Hematopoietic multipotent progenitor cell treated with erythropoietin and hydrocortisone succinate and interleukin-3 and kit ligand, for 4 days (in vitro differentiated cells): ENCODE results near the gene CHRDL2.

Experiments used
- DNase-seq: peaks from one replicate; pipeline ENCODE4 v3.0.0-alpha.2; 2015

Gene CHRDL2

DNA sequence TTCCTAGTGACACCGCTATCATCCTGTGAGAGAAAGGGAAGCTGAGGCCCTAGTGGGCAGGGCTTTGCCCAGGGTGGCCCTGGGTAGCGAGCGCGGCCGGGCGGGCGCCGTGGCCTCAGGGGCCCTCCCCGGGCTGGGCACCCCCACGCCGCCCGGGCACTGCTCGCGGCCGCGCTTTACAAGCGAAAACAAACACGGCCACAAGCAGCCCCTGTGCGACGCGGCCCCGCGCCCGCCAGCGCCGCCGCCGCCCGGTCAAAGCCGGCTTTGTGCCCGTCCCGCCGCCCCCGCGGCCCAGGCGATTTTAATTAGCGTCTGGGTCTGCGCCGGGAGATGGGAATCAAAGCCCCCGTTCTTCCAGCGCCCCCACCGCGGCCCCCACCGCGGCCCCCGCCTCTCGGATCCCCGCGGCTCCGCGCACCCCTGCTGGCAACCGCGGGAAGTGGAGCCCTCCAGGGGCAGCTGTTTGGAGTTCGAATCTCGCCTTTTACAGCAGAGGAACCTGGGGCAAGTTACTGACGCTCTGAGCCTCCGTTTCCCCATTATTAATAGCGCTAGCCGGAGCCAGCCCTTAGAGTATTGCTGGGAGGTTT, 47.9 kb downstream of the CHRDL2 start:
- DNase-seq: peak; percentile 32

DNA sequence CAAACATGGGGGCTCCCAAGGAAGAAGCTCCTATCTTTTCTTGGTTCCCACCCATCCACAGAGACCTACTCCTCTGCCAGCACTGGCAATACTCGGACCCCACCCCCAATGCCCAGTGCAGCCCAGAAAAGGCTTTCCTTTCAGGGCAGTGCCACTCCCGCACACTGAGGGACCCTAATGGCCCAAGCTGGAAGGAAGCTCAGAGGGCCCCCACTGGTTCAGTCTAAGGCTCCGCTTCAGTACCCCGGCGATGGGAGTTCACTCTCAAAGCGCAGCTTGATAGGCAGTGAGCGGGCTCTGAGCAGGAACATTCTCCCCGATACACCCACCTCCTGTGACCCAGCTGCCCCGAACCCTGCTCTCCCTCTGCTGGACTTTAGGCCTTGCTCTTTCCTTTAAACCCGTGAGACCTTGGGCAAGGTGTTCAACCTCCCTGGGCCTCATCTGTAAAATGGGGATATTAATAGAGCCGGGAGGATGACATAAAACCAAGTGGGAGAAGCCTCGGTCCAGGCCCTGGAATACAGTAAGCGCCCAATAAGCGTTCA, 48.4 kb downstream of the CHRDL2 start:
- DNase-seq: no peak

DNA sequence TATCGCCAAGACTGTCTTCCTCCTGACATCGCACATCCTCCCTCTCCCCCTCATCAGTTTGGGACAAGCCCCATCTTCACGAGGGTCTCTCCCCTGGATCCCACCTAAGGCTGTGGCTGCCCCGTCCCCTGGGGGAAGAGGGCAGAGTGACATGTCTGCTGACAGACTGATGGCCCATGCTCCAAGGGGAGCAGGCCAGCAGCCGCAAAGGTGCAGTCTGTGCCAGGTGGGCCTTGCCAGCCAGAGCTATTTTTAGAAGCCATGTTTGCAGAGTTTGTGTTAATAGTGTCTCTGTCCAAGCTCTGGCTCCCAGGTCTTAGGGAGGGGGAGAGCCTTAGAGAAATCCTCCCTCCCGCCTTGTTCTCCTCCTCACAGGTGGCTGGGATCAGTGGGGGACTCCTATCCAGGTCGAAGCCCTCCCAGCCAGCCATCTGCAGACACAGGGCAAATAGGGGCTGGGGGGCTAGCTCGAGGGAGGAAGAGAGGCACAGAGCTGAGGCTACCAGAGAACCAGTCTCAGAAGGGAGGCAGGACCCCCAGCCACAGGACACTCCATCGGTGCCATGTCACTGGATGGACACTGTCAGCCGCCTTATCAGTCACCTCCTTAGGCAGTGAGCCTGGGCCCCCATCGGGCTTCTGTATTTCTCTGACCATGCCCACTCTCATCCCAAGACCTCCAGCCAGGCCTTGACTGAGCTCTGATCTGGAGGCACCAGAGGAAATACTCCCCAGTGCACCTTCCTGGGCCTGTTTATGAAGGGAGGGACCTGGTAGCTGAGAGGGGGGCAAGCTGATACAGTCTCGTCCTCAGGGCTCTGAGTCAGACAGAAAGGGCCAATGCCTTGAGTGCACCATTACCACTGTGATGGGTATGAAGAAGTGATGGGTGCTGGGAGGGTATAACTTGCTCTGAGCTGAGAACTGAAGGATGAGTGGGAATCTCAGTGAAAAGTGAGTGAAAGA, 49.3 kb downstream of the CHRDL2 start:
- no peak for DNase-seq

DNA sequence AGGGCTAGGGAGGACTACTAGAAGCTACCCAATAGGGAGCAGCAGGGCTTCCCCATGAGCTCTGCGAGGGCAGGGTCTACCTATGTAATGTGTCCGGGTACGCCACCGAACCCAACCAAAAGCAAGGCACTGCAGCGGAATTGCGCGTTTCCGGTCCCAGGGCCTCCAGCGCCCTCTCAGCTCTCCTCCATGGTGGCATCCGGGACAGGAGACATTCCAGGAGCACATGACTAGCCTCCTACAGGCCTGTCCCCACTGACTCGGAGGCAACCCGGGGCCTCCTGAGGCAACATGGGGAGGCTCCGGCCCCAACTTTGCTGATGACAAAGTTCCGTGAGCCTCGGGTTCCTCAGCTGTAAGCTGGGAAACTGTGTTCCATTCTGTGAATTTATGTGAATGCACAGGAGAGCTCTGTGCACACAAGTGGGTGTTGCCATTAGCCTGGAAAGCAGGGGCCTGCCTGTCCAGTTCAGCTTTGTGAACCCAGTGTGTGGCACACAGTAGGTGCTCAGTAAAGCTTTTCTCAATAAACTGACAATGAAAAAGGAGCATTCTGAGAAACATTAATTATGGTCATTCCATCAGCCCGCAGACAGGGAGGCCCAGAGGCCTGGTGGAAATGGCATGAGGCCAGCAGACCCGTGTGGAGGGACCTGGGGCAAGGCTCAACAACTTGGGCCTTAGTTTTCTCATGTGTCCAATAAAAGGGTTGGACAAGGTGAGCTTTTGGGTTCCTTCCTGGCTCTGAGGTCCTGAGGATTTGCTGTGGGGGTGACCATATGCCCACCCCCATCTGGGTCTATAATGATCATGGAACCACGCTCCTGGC, 50.3 kb downstream of the CHRDL2 start:
- DNase-seq: no peak

DNA sequence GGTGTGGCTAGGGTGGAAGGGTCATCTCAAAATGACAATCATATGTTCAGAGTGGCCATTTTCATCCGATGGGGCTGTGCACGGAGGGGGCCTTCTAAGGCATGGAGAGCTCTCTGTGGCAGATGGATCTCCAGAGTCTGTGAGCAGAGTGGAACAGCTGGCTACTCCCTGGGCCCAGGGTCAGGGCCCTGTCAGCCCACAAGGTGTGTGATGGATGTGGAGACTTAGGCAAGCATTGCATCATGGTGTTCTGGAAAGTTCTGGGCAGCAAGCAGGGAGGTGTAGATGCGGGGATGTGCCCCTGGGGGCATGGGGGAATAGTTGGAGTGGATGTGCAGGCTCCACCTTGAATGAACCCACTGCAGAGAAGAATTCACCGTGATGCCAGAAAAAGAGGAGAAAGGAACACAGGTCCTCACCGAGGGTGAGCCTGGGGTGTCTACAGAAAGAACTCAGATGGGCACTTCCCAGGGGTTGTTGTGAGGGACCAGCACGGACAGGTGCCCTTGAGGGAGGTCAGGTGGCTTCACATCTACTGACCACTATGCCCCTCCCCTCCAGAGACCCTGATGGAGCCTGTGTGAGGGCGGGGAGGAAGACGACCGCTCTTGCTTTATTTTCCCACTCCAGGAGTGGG, 51.1 kb downstream of the CHRDL2 start:
- no peak for DNase-seq

DNA sequence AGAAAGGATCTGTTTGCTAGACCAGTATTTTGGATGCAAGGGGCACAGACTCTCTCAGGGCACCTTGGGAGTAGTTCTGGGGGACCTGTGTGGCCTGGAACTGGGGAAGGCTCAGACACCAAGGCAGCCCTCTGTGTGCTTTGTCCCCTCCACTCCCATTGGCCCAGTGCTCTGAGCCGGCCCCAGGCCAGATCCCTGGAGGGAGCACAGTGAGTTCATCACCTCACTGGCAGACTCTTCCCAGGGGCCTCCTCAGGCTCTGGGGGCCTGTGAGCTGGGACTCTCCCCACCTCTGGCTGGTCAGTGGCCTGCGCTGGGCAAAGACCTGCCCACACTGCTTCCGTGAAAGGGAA, 51.7 kb downstream of the CHRDL2 start:
- no peak for DNase-seq

DNA sequence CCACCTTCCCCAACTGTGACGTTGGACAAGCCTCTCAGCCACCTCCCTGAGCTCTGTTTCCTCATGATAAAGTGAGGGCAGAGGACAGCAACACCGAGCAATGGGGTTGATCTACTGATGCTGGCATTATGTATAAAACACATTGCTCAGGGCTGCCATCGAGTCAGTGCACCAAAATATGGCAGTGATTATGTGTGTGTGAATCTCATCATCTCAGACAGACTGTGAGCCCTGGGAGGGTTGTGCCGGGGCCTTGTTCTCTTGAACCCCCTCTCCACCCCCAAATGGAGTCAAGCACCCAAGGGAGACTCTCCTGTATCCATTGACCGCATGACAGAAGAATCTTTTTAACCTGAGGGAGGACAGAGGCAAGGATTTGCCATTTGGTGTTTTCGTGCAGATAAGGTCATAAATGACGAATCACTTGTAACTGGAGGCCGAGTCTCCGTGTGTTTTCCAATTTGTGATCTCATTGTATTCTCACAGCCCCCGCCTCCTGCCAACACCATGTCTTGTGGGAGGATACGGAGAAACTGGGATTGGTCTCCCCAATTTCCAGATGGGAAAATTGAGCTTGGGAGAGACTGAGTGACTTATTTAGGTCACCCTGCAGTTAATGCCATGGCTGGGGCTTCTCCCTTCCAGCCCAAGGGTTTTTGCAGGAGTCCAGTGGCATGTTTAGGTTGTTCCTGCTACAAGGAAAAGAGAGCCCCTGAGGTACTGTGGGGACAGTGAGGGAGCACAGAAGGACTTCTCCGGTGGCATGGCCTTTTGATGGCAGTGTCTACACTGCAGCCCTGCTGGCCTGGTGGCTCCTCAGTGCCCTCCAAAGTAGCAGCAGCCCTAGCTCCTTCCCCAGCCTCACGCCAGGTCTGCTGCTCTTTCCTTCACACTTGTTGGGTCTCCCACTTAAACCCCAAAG, 52.4 kb downstream of the CHRDL2 start:
- no peak for DNase-seq

DNA sequence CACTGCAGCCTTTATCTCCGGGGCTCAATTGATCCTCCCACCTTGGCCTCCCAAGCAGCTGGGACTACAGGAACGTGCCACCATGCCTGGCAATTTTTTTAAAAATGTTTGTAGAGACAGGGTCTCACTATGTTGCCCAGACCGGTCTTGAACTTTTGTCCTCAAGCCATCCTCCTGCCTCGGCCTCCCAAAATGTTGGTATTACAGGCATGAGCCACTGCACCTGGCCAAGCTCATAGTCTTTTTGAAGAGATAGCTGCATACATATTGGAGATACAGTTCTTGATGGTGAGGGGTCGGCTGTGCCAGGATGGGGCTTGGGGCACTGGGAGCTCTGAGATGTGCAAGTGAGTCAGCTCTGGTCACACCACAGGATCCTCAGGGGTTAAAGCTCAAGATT, 53.2 kb downstream of the CHRDL2 start:
- DNase-seq: no peak

DNA sequence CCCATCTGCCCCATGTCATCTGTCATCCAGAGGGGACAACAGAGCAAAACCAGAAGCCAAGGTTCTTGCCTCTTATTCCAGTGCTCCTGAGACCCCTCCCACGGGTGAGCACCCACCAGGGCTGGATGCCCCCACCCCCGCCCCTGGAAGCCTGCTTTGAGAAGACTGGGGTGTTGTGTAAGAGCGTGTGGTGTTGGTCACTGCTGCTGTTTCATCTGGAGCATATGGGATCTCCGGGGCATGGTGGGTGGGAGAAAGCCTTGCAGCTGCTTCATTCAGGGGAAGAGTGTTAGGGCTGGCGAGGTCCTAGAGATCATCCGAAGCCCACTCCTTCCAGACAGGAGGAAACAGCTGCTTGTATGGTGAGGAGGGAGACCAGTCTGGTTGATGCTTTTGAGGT, 54.1 kb downstream of the CHRDL2 start:
- DNase-seq: no peak

DNA sequence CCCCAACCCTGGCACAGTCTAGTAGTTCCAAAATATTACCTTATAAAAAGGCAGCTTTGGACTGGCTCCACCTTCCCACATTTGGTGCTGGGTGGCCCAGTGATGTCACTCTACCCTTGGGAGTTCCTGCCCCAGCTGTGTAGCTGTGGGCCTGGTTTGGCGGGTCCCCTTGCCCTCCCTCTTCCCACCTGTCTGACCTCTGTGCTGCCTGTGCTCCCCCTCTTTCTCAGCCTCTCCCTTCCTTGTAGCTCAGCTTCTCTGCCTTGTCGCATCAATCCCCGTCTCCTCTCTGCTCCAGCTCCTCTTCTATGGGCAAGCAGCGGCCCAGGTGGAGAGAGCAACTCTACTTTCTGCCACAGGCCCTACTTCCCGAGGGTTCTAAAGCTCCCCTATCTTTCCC, 54.6 kb downstream of the CHRDL2 start:
- no peak for DNase-seq

DNA sequence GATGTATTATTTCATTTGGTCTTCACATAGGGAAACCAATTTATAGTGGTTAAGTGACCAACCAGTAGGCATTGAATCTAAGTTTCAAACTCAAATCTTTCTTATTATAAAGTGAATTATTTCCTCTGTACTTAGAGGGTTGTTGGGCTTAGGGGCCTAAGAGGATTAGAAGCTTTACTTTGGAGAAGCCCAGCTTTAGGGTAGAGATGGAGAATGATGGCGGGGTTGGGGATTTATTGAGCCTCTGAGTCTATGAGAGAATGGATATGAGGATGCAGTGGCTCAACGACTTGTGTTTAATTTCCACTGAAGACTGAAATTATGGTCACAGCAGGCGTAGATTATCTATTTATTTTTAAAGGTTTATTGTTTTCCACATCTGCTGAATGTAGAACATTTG, 55.5 kb downstream of the CHRDL2 start:
- DNase-seq: no peak

DNA sequence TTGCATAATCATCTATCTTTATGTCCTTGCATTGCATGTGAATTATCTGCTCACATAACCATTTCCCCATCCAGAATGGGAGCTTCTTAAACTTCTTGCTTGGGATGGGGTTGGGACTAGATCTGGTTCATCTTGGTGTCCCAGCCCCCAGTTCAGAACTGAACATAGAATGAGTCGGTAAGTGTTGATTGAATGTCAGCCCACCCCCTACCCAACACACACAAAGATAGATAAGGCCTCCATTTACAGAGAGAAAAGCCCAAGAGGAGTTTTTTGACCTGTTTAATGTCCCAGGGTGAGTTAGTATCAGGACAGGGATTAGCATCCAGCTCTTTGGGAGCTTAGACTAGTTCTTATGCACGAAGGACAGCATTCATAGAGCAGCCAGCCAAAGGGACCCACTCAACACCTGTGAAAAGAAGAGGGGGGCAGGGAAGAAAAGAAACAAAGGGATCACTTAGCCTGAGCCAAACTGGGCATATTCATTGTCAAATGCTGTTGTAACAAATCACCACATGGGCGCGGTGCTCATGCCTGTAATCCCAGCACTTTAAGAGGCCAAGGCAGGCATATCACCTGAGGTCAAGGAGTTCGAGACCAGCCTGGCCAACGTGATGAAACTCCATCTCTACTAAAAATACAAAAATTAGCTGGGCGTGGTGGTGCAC, 57.4 kb downstream of the CHRDL2 start:
- DNase-seq: no peak

DNA sequence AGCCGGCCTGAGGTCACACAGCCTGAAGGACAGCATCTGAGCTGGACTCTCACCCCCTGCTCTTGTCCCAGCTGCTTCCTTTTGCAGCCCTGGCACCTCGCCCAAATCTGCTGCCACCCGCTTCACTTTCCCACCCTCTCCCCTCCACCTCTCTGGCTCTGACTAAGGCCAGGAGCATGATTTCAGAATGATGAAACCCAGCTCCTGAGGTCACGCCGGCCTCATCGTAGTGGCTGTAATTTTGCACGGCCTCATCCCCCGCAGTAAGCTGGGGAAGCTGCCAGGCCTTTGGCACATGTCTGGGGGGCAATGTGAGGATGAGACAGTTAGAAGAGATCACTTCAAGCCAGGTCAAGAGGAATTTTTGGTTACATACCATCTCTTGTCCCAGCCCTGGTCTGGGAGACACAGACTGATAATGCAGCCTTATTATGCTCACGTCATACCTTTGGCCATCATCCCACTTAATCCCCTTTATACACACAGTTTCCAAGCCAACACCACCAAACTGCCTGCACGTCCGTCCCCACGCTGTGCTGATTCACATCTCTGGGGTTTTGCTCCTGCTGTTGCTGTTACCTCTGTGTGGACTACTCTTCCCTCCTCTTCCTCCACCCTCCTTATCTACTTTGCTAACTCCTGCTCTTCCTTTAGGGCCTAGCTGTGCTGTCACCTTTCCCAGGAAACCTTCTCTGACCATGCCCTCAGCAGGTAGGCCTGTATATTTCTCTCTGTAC, 58.1 kb downstream of the CHRDL2 start:
- peak; percentile 23 for DNase-seq

DNA sequence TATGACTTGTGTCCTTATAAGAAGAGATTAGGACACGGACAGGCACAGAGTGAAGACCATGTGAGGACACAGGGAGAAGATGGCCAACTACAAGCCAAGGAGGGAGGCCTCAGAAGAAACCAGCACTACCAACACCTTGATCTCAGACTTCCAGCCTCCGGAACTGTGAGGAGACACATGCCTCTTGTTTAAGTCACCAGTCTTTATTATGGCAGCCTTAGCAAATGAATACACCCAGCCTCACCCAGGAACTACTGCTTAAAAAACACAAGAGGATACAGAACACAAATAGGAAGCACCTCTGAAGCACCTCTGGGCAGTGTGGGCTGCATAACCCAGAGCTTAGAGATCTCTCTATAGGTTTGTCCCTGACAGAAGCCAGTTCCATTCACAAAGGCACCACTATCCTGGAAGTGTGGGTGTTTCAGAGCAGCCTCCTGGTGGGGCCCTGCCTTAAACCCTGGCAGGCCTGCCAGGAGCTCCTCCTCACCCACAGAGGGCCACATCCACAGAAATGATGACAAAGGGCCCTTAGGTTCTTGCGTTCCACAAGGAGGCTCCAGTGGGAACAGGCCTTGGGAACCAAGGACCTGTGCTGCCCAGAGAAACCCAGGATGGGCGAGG, 58.8 kb downstream of the CHRDL2 start:
- no peak for DNase-seq

DNA sequence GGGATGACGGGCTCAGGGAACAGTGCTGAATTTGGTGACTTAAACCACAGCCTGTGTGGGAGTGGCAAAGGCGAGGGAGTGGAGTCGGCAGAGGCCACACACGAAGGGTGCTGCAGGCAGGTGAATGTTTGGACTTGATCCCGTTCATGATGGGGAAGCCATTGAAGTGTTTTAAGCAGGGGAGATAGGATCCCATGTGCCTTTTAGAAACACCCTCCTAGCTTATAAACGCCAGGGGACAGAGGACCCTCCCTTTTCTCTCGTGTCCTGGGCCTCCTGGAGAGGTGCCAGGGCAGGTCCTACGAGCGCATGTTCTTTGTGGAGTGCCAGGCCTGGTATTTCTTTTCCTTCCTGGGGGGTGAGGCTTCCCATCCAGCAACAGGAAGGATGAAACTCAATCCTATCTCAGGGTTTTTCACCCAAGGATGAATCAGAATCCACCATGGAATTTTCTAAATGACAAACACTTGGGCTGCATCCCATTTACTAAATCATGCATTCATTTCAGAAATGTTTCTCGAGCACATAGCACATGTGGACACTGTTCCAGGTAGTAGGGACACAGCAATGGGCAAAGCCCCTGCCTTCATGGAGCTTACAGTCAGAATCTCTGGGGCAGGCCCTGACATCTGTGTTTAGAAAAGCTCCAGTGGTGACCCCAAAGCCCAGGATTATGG, 59.6 kb downstream of the CHRDL2 start:
- DNase-seq: no peak

DNA sequence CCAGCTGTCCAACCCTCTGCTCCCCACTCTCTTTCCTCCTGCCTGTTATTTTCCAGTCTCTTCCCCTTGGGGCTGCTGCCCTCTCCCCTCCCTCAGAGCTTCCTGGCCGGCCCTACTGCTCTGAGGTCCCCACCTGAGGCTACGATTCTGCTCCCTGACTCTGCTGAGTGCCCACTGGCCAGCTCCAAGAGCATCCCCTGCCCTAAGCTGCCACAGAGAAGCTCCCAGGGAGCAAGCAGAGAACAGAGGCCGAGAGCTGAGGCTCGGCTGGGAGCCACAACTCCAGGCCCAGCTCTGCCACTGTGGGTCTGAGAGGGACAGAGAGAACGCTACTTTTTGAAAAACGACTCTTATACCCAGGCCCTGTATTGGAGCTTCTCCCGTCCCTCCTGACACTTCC, 61.1 kb downstream of the CHRDL2 start:
- no peak for DNase-seq

DNA sequence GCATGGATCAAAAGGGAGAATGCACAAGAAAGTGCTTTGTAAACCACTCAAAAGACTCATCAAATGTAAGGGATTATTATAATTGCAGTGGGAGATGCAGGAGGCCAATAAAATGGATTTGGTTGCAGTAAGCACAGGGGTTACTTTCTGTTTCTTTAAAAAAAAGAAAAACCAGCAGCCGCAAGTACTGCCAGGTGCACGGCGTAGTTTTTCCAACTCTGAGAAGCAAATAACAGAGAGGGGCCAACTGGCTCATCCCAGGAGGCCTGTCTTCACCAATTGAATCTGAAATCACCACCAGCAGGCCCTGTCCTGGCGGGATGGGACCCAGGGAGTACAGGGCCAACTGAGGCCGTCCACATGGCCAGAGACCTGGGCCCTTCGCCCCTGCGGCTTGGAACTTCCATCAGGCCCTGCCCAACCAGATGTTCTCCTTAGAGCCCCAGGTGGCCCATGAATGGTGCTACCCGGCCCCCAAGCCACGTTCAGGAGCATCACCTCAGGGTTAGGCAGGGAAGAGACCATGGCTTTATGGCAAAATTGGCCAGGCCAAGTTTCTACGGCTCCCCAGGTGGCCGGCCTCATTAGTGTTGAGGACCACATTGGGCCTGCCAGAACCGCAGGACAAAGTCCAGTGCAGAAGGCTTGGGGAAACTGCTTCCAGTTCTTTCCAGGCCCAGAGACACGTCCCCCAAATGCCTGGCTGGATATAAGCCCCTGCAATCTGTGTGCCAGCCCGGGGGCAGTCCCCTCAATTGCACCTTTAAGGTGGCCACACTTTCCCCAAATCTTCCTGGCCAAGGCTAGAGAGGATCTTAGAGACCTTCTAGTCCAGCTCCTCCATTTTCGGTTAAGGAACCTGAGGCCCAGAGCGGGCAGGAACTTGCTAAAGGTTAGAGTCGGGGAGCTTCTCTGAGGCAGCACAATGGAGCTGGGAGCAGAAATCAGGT, 61.7 kb downstream of the CHRDL2 start:
- DNase-seq: no peak

DNA sequence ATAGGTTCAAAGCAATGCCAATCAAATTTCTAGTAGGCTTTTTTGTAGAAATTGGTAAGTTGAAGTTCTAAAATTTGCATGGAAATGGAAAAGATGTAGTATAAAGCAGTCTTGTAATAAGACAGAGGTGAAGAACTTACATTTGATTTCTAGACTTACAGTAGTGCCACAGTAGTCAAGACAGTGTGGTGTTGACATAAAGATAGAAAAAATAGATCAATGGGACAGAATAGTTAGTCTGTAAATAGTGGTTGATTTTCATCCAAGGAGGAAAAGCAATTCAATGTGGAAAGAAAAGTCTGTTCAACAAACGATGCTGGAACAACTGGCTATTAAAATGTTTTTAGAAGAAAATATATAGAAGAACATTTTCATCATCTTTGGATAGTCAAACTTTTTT, 67.9 kb downstream of the CHRDL2 start:
- no peak for DNase-seq
